GM13976 (cell line): ENCODE measurements around the gene WDFY4.
A peak's percentile ranks its signal among the peaks of the same experiment; 100 is the strongest.

Experiments used
- DNase-seq: peaks from one replicate; pipeline ENCODE4 v3.0.0; 2012; ENCODE audit warnings: low spot score
- CTCF ChIP-seq: IDR thresholded peaks from 2 replicates; pipeline ENCODE4 v1.5.1; 2012; ENCODE audit warnings: borderline replicate concordance, mild to moderate bottlenecking; ENCODE audit not compliant: insufficient read depth; ENCODE audit errors: extremely low read depth, missing control alignments, control extremely low read depth
- in situ Hi-C: fragments of 300-500 bp; cut with MboI; formaldehyde crosslinking; loops from one replicate; pipeline ENCODE4 v1.12.0; 2022; ENCODE audit warnings: low sequenced_read_pairs, mixed read lengths, inconsistent platforms; ENCODE audit not compliant: unreplicated experiment

Gene WDFY4

DNA sequence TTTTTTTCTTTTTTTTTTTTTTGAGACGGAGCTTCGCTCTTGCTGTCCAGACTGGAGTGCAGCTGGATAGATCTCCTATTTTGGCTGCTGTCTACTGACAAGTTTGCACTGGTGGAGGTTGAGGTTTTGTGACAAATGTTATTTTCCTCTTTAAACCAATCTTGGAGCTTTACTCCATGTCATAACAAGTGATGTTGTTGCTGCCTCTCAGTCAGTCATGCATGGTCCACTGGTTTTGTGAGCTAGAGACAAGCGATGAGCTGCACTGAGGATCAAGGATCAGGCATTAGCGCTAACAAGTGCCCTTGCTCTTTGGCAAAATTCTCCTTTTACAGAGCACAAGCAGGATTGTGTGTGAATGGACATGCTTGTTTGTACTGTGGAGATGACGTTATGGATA is 805 bp upstream of the WDFY4 start:
- DNase-seq, result peak; percentile 60
- no peak for TF ChIP-seq CTCF
- in situ Hi-C loops, result no loop called here

DNA sequence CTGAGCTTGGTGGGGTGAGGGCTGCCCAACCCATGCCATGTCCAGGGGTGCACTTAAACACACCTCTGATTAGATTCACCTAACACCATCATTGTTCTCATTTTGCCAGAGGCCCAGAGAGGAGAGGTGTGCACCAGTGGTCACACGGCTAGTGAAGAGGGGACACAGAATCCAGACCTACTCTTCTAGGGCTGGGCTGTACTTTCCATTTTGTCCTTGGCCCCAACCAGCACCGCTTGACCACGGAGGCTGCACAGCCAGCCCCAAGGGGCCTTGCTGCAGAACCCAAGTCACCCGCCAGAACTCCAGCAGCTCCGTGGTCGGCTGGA is 246 bp upstream of the WDFY4 start:
- TF ChIP-seq CTCF, result no peak
- in situ Hi-C loops, result no loop called here
- no peak for DNase-seq

- no peak for TF ChIP-seq CTCF
- no peak for DNase-seq
- in situ Hi-C loops, result no loop called here
Observed at GRCh38 chr10:48685731-48686130, 1.1 kb downstream of the WDFY4 start.

DNA sequence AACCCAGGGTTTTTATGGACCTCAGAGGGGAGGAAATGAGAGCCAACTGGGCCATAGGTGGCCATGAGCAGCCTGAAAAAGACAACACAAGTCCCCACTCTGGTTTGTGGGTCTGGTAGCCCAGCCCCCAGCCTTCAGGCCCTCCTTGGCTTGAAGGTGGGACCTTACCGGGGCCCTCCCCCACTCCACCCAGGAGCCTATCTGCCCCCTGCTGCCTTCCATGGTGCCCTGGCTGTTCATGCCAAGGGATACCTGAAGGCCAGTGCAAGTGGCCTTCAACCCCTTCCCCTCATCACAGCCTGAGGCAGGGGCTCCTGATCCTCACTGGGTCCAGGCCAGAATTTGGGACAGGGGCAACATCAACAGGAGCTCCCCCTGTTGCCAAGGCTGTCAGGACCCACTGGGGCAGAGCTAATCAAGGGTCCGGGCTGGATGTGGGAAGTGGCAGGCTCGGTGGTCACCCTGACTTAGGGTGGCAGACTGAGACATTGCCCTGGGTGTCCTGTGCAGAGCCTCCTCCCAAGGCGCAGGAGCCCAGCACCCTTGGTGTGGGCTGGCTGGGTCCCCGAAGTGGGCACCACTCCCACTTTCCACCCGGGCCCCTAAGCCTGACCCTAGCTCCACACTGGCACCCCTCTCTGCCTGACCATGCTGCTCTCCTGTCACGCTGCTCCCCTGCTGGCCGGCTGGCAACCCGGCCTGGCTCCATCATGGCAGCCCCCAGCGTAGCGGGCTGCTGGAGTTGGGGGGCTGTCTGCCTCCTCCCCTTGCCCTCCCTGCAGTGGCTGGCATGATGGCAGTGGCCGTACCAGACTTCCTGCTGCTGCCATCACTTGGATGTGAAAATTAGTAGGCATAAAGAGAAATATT is 6.4 kb downstream of the WDFY4 start:
- DNase-seq, result no peak
- no peak for TF ChIP-seq CTCF

DNA sequence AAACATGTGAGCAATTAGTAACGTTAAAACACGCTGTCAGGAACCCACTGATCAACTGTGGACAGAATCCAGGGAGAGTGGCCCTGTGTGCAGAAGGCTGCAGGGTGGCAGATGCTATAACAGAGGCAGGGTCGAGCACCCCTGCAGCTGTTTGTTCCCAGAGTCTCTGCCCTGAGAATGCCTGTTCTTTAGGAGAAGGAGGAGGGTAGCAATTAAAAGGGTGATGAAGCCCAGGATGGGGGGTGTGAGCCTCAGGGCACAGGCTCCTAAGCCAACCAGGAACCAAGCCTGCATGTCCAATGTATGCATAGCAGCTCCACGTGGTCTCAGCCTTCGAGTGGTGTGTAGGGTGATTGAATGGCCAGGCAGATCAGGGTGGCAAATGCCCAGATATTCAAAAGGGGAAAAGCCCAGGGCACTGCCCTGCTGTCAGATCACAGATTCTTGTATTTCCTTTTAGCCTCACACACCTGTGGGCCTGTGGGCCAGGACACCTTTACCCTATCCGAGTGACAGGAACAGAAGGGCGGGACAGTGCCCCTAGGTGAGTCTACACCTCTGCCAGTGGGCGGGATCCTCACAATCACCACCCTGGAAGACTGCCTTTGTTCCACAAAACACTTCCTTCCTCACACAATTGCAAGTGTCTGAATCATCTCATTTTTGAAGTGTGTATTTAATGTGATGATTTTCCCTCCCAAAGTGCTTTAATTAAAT is 7.3 kb downstream of the WDFY4 start:
- TF ChIP-seq CTCF, result no peak
- DNase-seq, result no peak
- in situ Hi-C loops, result no loop called here

More for the DNA sequence above, 6.4 kb downstream of the WDFY4 start:
- in situ Hi-C loops, result no loop called here

DNA sequence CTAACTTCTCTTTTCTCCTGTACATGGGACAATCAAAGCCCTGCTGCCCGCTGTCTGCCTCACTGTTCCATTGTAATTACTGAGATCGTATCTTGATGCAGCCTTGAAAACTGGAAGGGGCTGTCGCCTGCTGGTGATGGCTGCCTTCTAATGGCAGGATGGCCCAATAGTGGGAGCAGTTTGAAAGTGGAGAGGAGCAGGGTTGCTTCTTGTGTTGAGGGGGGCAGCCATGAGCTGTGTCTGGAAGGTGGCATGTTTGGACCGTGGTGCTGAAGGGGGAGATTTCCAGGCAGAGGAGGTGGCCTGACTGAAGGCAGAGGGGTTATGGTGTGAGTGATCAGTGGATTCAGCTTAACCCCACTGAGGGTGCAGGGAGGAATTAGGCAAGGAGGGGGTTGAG is 8.1 kb downstream of the WDFY4 start:
- DNase-seq, result no peak
- TF ChIP-seq CTCF, result no peak
- in situ Hi-C loops, result no loop called here
